Measurements from ENCODE around the gene GCG.

GCG gene

GRCh38 chr2:162149940-162150339, 2.1 kb downstream of the GCG start:
- DNase-seq (ENCODE audit: low read depth), result no peak

- no peak for DNase-seq (ENCODE audit: low read depth)
These were observed 2.6 kb downstream of the GCG start for GRCh38 chr2:162149466-162149865.

GRCh38 chr2:162148956-162149355, 3.1 kb downstream of the GCG start:
- no peak for DNase-seq (ENCODE audit: low read depth)

GRCh38 chr2:162143969-162144368, 8.1 kb downstream of the GCG start:
- DNase-seq (ENCODE audit: low read depth), result no peak

GRCh38 chr2:162138310-162138709, 13.7 kb downstream of the GCG start:
- DNase-seq (ENCODE audit: low read depth), result no peak

GRCh38 chr2:162127422-162127821, 24.6 kb downstream of the GCG start:
- DNase-seq (ENCODE audit: low read depth), result no peak

GRCh38 chr2:162126527-162126926, 25.5 kb downstream of the GCG start:
- DNase-seq (ENCODE audit: low read depth), result no peak

GRCh38 chr2:162126111-162126519, 25.9 kb downstream of the GCG start:
- no peak for DNase-seq (ENCODE audit: low read depth)

- no peak for DNase-seq (ENCODE audit: low read depth)
These were observed 26.9 kb downstream of the GCG start for GRCh38 chr2:162125138-162125537.

GRCh38 chr2:162123806-162124758, 28.0 kb downstream of the GCG start:
- DNase-seq (ENCODE audit: low read depth), result no peak

GRCh38 chr2:162118166-162119031, 33.6 kb downstream of the GCG start:
- no peak for DNase-seq (ENCODE audit: low read depth)

- no peak for DNase-seq (ENCODE audit: low read depth)
These were observed 35.7 kb downstream of the GCG start for GRCh38 chr2:162116352-162116751.

GRCh38 chr2:162115076-162115475, 37.0 kb downstream of the GCG start:
- DNase-seq (ENCODE audit: low read depth), result no peak

GRCh38 chr2:162114271-162114670, 37.8 kb downstream of the GCG start:
- DNase-seq (ENCODE audit: low read depth), result no peak

GRCh38 chr2:162113776-162114168, 38.3 kb downstream of the GCG start:
- DNase-seq (ENCODE audit: low read depth), result no peak

- no peak for DNase-seq (ENCODE audit: low read depth)
These were observed 38.8 kb downstream of the GCG start for GRCh38 chr2:162113088-162113775.

GRCh38 chr2:162111958-162112850, 39.8 kb downstream of the GCG start:
- no peak for DNase-seq (ENCODE audit: low read depth)

GRCh38 chr2:162107361-162107901, 44.6 kb downstream of the GCG start:
- no peak for DNase-seq (ENCODE audit: low read depth)

- no peak for DNase-seq (ENCODE audit: low read depth)
These were observed 45.3 kb downstream of the GCG start for GRCh38 chr2:162106746-162107145.

GRCh38 chr2:162106146-162106551, 45.9 kb downstream of the GCG start:
- no peak for DNase-seq (ENCODE audit: low read depth)

GRCh38 chr2:162103443-162104009, 48.5 kb downstream of the GCG start:
- DNase-seq (ENCODE audit: low read depth), result no peak

Measured in stimulated activated CD8-positive, alpha-beta memory T cell treated with anti-CD3 and anti-CD28 coated beads, Interleukin-7, amount 100 ng/mL, for 24 hours (primary cell).